H1 (cell line): ENCODE data around the gene TCF4.

Experiments
- CTCF ChIP-seq, 3 experiments: IDR thresholded peaks; 1 replicate in 2 of 3; 2 replicates in 1 of 3; pipeline versions ENCODE4 v1.5.1 to v1.6.1; 2011; ENCODE audit warnings: low read length in 3 of 3, mild to moderate bottlenecking in 3 of 3, inconsistent platforms in 2 of 3, low read depth in 1 of 3, moderate library complexity in 1 of 3; ENCODE audit not compliant: insufficient read depth in 1 of 3; ENCODE audit errors: control extremely low read depth in 1 of 3
- EZH2 ChIP-seq: fragments of 200-600 bp; sonication (generic); IDR thresholded peaks from 2 replicates; pipeline ENCODE4 v1.7.1; 2012; ENCODE audit warnings: low read depth, mild to moderate bottlenecking, moderate library complexity, low read length, inconsistent platforms; ENCODE audit not compliant: severe bottlenecking
- POLR2AphosphoS5 ChIP-seq: IDR thresholded peaks from 2 replicates; pipeline ENCODE4 v1.6.1; 2011; ENCODE audit warnings: low read depth, low read length
- TBP ChIP-seq: IDR thresholded peaks from 2 replicates; pipeline ENCODE4 v1.6.1; 2011; ENCODE audit warnings: low read depth, low read length, improper control_type of control experiment
- USF2 ChIP-seq: IDR thresholded peaks from 2 replicates; pipeline ENCODE4 v1.6.1; 2011; ENCODE audit warnings: low read length, improper control_type of control experiment

GRCh38 chr18:55592572-55592971, 4.6 kb upstream of the TCF4 start:
- no peak for TF ChIP-seq CTCF (IDR thresholded peaks at IDR 0.05; ENCODE audit: control extremely low read depth in 1 of 3, insufficient read depth in 1 of 3, low read depth in 1 of 3, low read length in 3 of 3)
- TF ChIP-seq TBP, result no peak
- no peak for TF ChIP-seq EZH2
- no peak for TF ChIP-seq POLR2AphosphoS5
- no peak for TF ChIP-seq USF2
